Suppressor macrophage treated with lipopolysaccharide for 1 hour (primary cell): ENCODE measurements around the gene SPTBN4.
"Not testable (repeated sequence)": the region's sequence is repeated elsewhere in the genome, so short reads cannot be mapped to it uniquely, and the experiment has no call there.

Experiments
- DNase-seq, 3 donors: peaks; one replicate each; pipeline ENCODE4 v3.0.0-alpha.2; 2020 to 2022

Gene SPTBN4

GRCh38 chr19:40442328-40443130 lies 24.3 kb upstream of the SPTBN4 start:
- DNase-seq, result no peak

- DNase-seq, result peak; percentile 100
Observed at GRCh38 chr19:40443131-40443999, 23.4 kb upstream of the SPTBN4 start.

GRCh38 chr19:40444000-40444824 lies 22.6 kb upstream of the SPTBN4 start, which contains the start of gene SERTAD3:
Gene SERTAD3 (minus strand): TSS chr19:40444335. CDS start chr19:40442080, 2,255 bp downstream.
- DNase-seq, result peak; percentile 98 to 100 (median 99)

GRCh38 chr19:40444825-40445312 lies 21.9 kb upstream of the SPTBN4 start:
- no peak for DNase-seq

GRCh38 chr19:40445780-40446262 lies 21.0 kb upstream of the SPTBN4 start:
- DNase-seq, result no peak

- no peak for DNase-seq
Observed at GRCh38 chr19:40446263-40446784, 20.5 kb upstream of the SPTBN4 start.

- no peak for DNase-seq
Observed at GRCh38 chr19:40449506-40449905, 17.3 kb upstream of the SPTBN4 start.

GRCh38 chr19:40450664-40451063 lies 16.1 kb upstream of the SPTBN4 start:
- no peak for DNase-seq

GRCh38 chr19:40452016-40452415 lies 14.8 kb upstream of the SPTBN4 start:
- DNase-seq, result no peak

GRCh38 chr19:40453151-40453735 lies 13.6 kb upstream of the SPTBN4 start:
- DNase-seq, result no peak

GRCh38 chr19:40453943-40454342 lies 12.9 kb upstream of the SPTBN4 start:
- DNase-seq, result not testable (repeated sequence)

- DNase-seq, result no peak
Observed at GRCh38 chr19:40457048-40457447, 9.8 kb upstream of the SPTBN4 start.

- no peak for DNase-seq
Observed at GRCh38 chr19:40457953-40458596, 8.7 kb upstream of the SPTBN4 start.

- DNase-seq, result no peak
Observed at GRCh38 chr19:40458597-40458974, 8.2 kb upstream of the SPTBN4 start.

- no peak for DNase-seq
Observed at GRCh38 chr19:40460185-40460584, 6.6 kb upstream of the SPTBN4 start.

GRCh38 chr19:40461669-40462221 lies 5.1 kb upstream of the SPTBN4 start:
- DNase-seq, result peak; percentile 56 to 59 (median 57)

GRCh38 chr19:40463587-40464037 lies 3.2 kb upstream of the SPTBN4 start:
- peak in 1 of 3 donors; percentile 21 for DNase-seq

- DNase-seq, result peak; percentile 95 to 98 (median 95)
Observed at GRCh38 chr19:40464059-40465024, 2.5 kb upstream of the SPTBN4 start.

GRCh38 chr19:40465025-40465556 lies 1.7 kb upstream of the SPTBN4 start:
- peak; percentile 66 to 69 (median 67) for DNase-seq
